T-helper 1 cell treated with Interleukin-12 subunit alpha and Interleukin-12 subunit beta and Interleukin-4 antibody, amounts not matched to agents 30 ng/mL and 1 ng/mL, for 36 hours (primary cell): ENCODE data around the gene HIGD1C. TPM values are rescaled to one million over a fixed set of nuclear protein-coding genes. Genes with fewer than 3 reads are reported as not detected.
"Not testable (repeated sequence)": the region's sequence is repeated elsewhere in the genome, so short reads cannot be mapped to it uniquely, and the experiment has no call there.

Experiments used
- intact Hi-C: fragments of 100-400 bp; cut with micrococcal nuclease; formaldehyde crosslinking; loops from one replicate; pipeline ENCODE4 v1.15.1; 2024
- total RNA-seq: library from RNA; stranded (reverse); gene quantifications from 2 replicates; pipeline ENCODE4 v1.2.3, GENCODE V29; 2022

The HIGD1C gene
- total RNA-seq, 1 donor from 2014 or later: not detected

GRCh38 chr12:50933459-50934124 lies 18.8 kb upstream of the HIGD1C start:
- intact Hi-C loops: no loop called here

DNA sequence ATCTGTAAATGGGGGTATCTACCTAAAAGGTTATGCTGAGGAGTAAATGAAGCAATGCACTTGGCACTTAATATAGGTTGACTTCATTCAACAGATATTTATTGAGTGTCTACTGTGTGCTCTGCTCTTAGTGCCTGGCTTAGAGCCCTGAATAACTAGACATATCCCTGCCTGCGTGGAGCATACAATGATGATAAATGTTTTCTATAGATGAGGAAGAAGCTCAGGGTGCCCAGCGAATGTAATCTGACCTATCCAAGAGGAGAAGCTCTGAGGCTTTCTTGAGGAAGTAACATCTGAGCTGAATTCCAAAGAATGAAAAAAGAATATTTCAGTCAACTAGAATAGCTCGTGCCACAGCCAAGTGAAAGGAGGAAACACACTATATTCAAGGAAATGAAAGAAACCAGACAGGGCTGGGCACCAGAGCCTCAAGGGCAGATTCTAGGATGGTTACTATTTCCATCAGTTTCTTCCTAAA lies 17.9 kb upstream of the HIGD1C start:
- intact Hi-C loops: no loop called here

DNA sequence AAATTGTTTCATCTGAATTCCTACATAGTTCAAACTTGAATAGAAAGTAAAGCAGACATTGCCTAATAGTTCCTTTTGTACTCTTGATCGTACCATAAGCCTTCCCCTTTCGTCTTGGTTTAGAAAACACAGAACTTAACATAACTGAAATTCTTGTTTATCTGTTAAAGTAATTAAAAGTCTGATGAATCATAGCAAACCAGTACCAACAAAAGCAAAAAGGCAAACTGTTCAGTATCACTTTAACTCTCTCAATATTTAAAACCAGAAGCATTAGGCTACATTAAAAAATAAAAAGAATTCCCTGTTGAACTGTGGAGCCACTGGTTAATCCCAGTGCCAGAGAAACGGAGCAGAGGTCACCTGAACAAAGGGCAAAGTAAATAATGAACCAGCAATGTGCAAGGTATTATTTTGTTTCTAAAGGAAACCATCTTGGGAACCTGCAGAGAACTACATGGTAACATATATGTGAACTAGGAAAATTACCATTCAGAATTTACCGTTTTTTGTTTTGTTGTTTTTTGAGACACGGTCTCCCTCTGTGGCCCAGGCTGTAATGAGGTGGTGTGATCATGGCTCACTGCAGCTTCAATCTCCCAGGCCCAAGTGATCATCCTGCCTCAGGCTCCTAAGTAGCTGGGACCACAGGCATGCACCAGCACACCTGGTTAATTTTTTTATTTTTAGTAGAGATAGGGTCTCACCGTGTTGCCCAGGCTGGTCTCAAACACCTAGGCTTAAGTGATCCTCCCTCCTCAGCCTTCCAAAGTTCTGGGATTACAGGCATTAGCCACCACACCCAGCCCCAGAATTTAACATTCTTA lies 17.1 kb upstream of the HIGD1C start:
- intact Hi-C loops: no loop called here

DNA sequence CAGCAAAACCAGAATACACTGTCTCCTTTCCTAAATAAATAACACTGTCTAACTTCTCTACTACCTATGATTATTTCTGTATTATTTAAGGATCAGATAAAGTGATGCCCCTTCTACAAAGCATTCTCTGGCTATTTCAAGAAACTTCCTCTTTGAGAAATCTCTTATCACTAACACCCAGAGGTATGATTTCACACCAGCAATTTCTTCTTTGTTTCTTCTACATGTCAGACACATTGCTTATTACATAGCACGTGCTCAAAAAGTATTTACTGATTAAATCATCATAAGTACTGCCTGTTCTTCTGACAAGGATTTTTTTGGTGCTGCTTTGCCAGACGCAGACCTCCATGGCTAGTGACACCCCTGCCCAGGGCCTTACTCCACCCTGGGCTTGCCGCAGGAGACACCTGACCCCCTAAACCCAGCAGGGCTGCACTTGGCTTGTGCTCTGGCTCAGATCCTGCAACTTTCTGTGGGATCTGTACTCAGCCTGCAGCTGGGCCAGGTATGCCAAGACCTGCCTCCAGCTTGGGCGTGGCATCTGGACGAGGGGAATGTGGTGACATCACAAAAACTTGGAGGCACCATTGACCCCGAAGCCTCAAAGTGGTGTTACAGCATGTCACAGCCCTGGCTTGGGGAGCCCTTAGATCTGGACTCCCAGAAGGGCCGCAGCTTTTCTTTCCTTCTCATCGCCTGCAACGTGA lies 15.4 kb upstream of the HIGD1C start:
- intact Hi-C loops: no loop called here

- intact Hi-C loops: no loop called here
These were observed 14.7 kb upstream of the HIGD1C start for GRCh38 chr12:50937653-50938052.

DNA sequence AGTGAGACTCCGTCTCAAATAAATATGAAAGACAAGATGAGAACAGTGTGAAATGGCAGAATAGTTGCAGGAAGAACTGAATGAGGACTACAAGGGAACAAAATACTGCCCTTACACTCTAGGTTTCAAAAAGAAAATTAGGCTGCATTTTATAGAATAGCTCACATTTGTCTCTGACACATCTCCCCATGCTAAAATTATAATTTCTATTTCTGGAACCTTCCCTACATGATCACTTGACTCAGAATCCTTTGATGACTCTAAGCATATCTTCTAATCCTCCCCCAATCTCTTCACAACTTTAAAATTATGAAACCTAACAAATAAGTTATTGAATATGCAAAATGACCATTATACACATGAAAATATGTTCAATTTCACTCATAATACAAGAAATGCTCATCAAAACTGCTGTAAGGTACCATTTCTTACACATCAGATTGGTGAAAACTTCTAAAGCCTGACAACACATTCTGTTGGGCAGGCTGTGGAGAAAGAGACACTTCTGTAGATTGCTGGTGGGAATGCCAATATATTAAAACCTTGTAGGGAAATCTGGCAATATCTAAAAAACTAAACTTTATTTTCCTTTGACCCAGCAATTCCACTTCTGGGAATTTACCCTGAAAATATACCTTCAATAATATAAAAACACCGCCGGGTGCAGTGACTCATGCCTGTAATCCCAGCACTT lies 4.3 kb upstream of the HIGD1C start:
- intact Hi-C loops: no loop called here

GRCh38 chr12:50948798-50949197 lies 3.5 kb upstream of the HIGD1C start:
- intact Hi-C loops: no loop called here

- intact Hi-C loops: no loop called here
These were observed 2.5 kb upstream of the HIGD1C start for GRCh38 chr12:50949801-50950302.

GRCh38 chr12:50951112-50951511 lies 1.2 kb upstream of the HIGD1C start:
- intact Hi-C loops: no loop called here

DNA sequence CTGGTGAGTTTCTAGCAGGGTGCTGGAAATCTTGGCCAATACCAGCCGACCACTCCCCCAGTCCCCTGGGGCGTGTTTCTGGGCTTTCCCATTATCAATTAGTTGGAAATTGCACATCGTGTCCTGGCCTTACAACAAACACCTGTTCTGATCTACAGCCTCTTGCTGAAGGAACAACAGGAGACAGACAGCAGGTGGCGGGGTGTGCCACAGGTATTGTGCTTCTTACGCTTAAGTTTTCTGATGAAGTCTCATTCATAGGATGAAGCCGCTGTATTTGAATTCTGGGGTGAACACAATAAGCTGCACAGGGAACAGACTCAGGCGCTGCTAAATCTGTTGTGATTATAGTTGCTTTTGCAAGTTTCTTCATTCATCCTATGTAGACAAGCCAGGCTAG lies 703 bp downstream of the HIGD1C start:
- intact Hi-C loops: loop anchor here (2.0 kb wide), 1 partner anchor 34 kb away; no protein-coding TSS in a partner anchor

DNA sequence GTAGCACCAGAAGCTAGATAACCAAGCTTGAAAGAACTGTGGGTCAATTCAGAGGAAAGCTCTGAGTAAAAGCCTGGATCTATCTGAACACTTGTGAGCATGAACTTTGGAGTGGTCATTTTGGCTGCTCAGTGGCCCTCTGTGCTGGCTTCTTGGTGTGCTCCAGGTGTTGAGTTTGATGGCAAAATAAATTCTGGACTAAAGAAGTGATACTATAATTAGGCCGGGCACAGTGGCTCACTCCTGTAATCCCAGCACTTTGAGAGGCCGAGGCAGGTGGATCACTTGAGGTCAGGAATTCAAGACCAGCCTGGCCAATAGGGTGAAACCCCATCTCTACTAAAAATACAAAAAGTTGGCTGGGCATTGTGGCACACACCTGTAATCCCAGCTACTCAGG lies 2.4 kb downstream of the HIGD1C start:
- intact Hi-C loops: not testable (repeated sequence)

- intact Hi-C loops: no loop called here
These were observed 2.9 kb downstream of the HIGD1C start for GRCh38 chr12:50955288-50955687.

DNA sequence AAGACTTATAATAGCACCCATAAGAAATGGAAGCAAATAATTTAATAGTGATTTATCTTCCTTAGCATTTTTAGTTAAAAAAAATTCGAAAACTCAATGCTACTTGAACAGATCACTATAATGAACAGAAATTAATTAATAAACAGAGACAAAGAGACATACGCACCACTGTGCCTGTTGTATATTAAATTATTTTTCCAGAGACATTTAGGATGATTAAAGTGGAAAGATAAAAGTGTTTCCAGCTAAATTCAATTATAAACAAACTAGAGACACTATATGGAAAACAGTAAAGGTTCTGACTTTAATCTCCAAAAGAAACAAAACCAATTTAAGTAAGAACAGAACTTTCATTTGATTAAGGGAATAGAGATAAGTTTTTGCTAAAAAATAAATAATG lies 3.4 kb downstream of the HIGD1C start:
- intact Hi-C loops: no loop called here

GRCh38 chr12:50960130-50960529 lies 7.8 kb downstream of the HIGD1C start:
- intact Hi-C loops: no loop called here

DNA sequence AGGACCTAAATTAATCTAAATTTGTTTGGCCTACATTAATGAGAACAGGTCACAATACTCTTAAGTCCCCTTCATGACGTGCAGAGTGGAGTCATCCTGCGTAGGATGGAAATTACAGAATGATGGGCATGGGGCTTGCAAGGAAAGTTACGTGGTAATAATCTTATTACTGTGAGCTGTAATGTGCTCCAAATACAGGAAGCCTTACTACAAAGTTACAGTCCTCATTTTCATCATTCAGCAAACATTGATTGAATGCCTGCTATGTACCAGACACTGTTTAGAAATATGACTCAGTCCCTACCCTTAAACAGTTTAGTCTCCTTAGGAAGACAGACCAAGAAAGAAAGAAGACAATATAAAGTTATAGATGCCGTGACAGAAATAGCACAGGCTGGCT lies 9.4 kb downstream of the HIGD1C start:
- intact Hi-C loops: no loop called here

GRCh38 chr12:50964432-50964831 lies 12.1 kb downstream of the HIGD1C start:
- intact Hi-C loops: no loop called here

DNA sequence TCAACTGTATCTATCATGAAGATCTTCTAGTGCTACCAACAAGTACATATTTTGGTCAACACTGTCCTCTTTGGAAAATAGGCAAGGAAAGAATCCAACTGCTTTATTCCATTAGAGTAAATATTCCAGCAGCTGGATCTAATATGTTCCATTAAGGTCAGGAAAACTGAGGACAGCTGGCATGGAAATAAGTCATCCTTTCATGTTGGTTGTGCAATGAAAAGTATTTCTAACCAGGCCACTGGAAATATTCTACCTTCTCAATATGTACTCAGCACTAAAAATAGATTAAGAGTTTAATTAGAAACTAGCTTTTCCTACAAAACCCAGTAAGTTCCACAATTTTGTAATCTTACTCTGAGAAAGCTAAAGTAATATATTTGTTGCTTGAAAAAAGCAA lies 19.6 kb downstream of the HIGD1C start:
- intact Hi-C loops: no loop called here

DNA sequence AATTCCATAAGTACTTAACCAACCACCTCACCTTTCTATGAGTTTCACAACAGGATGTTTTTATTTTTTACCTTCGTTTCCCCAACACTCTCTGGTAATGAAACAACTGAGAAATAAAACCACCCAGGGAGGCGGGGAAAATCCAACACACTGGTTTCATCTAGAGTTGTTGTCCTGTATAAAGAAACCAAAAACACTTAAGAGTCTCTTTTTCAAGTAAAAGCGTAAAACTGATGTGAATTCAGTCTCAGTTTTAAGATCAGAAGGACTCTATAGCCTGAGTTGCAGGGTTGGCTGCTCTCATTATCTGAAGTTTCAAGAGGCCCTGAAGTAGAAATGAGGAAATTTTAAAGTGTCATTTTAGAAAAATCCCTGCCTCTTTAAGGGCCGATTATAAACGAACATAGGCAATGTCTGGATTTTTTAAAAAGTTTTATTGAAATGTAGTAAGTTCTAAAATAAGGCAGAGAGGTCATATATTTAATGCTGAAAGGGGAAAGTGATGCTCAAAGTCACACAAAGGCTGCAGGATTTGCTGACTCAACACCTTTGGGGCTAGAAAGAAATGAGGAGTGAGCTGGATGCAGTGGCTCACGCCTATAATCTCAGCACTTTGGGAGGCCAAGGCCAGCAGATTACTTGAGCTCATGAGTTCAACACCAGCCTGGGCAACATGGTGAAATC lies 27.2 kb downstream of the HIGD1C start:
- intact Hi-C loops: loop anchor here (1.0 to 2.0 kb wide), 4 partner anchors 8 to 215 kb away; partner anchors contain the start of genes ATF1 and SLC11A2

- intact Hi-C loops: no loop called here
These were observed 28.2 kb downstream of the HIGD1C start for GRCh38 chr12:50980545-50980944.
